Esophagus mucosa (tissue), 1 donor: ENCODE measurements around the gene ITFG1. TPM values are rescaled to one million over a fixed set of nuclear protein-coding genes. Genes with fewer than 3 reads are reported as not detected.
"Not testable (repeated sequence)": the region's sequence is repeated elsewhere in the genome, so short reads cannot be mapped to it uniquely, and the experiment has no call there.

Source experiments
- ATAC-seq: fragments of 200-7000 bp; cut with Tn5 transposase; one replicate; pipeline ENCODE4 v1.9.1; 2020
- total RNA-seq: library from RNA; stranded (reverse); gene quantifications from one replicate; pipeline ENCODE4 v1.2.4, GENCODE V29; 2023
- donor health status: DM: yes; HTN: yes; CAD: no.

The ITFG1 gene
- total RNA-seq, 1 donor from 2014 or later: 23.2 TPM

DNA sequence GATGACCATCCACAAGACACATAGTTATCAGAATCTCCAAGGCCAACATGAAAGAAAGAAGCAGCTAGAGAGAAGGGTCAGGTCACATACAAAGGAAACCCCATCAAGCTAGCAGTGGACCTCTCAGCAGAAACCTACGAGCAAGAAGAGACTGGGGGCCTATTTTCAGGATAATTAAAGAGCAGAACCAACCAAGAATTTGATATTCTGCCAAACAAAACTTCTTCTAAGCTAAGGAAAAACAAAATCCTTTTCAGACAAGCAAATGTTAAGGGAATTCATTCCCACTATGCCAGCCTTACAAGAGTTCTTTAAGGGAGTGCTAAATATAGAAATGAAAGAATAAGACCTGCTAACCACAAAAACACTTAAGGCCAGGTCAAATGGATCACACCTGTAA lies 47.8 kb downstream of the ITFG1 start:
- no peak for ATAC-seq

GRCh38 chr16:47408491-47408890 lies 52.4 kb downstream of the ITFG1 start:
- ATAC-seq: no peak

GRCh38 chr16:47395733-47396498 lies 64.9 kb downstream of the ITFG1 start:
- no peak for ATAC-seq

DNA sequence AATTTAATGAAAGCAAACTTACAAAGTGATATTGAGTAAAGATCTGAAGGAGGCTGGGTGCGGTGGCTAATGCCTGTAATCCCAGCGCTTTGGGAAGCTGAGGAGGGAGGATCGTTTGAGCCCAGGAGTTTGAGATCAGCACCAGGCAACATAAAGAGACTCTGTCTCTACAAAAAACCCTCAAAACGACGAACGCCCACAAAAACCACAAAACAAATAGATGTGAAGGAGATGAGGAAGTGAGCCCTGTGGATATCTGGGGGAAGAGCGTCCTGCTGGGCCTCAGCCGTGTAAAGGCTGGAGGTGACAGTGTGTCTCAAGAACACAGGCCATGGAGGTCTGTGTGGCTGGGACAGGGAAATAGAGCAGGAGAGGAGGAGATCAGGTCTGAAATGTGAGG lies 68.8 kb downstream of the ITFG1 start:
- ATAC-seq: no peak

DNA sequence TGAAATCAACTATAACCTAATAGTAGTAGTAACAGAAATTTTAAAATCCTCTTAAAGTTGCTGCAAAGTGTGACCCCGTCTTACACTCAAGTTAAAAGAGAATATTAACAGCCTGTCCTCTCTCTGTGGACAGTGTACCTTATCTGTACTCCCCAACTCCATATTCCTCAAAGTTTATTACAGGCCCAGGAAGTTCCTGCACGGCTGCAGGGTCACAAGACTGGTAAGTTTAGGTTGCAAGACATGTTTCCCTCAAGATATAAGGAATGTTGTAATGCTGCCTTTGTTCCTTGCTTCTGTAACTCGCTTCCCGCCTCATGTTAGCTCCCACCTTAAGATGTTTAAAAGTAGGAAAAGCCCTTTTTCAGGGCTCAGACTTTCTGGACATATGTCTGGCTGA lies 72.2 kb downstream of the ITFG1 start:
- ATAC-seq: no peak

DNA sequence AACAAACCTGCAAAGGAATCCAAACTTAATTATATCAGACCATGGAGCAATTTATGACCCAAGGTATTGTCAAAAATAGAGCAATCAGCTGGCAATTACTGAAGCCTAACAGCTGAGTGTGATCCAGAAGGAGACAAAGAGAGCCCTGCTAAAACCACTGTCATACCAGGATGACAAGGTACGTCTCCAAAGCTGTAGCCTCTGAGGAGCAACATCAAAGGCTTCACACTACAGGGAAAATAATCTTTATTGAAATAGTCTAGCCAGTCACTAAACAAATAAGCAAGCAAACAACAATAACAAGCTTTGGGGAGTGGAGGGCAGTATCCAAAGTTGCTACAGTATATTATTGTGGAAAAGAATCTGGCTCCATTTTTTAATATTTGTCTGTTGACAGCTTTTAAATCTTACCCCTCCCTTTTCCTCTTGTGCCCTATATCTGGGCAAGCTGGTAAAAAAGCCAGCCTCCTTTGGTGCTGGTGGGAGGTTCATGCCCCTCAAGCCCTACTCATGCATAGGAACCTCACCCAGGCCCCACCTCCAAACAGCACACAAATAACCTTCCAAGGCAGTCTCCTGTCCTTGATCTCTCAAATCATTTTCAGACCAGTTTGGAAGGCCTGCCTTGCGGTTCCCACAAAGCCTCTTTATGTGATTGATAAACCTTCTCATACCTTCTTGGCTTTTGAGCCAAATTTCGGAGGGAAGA lies 73.7 kb downstream of the ITFG1 start:
- ATAC-seq: no peak

- no peak for ATAC-seq
Observed at GRCh38 chr16:47386201-47386718, 74.6 kb downstream of the ITFG1 start.

- ATAC-seq: no peak
Observed at GRCh38 chr16:47382362-47382761, 78.5 kb downstream of the ITFG1 start.

- ATAC-seq: no peak
Observed at GRCh38 chr16:47377154-47377553, 83.7 kb downstream of the ITFG1 start.

- no peak for ATAC-seq
Observed at GRCh38 chr16:47375423-47375822, 85.4 kb downstream of the ITFG1 start.

DNA sequence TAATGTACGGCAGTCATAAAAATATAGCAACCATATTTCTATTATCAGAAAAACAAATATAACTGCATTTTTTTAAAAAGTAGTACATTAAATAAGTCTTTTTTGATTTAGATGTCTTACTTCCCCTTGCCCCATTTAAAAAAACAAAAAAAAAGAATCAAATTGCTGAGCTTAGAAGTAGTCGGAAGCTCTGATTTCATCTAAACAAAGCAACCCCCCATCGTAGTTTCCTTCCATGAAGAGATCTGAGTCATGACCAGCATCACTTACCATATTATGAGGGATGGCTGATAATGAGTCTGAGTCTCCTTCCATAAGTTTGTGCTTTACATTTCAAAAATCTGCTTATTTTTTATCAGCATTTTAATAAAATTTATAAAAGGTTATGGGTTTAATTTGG lies 86.2 kb downstream of the ITFG1 start:
- ATAC-seq: no peak

DNA sequence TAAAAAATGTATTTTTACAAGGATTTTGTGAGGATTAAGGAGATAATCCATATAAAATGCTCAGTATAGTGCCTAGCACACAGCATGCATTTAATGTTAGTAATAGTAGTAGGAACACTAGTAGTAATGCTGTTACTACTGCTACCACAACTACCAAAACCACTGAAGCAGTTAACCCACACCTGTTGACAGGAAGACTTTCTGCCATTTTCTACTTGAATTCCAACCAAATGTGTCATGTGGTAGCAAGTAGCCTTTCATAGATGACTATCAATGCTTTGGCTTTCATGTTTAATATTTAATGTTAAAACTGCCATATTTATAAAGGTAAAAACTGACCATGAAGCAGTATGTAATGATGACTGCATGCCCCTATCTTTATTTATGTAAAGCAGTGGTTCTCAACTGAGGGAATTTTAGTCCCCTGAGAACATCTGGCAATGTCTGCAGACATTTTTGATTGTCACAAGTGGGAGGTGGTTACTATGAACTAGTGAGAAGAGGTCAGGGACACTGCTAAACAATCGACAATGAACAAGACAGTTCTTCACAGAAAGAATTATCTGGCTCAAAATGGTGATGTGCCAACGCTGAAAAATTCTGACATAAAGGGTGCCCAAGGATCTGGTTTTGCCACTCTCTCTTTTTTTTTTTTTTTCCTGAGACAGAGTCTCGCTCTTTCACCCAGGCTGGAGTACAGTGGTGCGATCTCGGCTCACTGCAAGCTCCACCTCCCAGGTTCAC lies 89.4 kb downstream of the ITFG1 start:
- no peak for ATAC-seq

DNA sequence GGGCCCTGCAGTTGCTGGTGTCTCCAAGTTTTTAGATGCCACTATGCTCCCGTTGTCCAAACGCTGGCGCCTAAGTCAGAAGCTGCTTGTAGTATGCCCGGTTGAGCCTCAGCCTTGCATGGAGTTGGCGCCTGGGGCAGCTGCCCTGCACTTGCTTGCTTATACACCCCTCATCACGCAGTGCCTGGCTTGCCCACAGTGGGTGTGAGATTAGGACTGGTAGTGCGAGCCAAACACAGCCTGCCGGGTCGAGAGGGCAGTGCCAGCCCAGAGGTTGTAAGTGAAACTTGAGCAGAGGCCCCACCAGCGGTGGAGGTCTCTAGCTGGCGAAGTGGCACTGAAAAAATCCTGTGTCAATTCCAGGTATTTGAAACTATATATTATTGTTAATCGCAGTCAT lies 90.3 kb downstream of the ITFG1 start:
- ATAC-seq: no peak

GRCh38 chr16:47366228-47366627 lies 94.6 kb downstream of the ITFG1 start:
- no peak for ATAC-seq

GRCh38 chr16:47363761-47364160 lies 97.1 kb downstream of the ITFG1 start:
- no peak for ATAC-seq

GRCh38 chr16:47359478-47359877 lies 101.4 kb downstream of the ITFG1 start:
- ATAC-seq: no peak

GRCh38 chr16:47358816-47359215 lies 102.0 kb downstream of the ITFG1 start:
- ATAC-seq: no peak

DNA sequence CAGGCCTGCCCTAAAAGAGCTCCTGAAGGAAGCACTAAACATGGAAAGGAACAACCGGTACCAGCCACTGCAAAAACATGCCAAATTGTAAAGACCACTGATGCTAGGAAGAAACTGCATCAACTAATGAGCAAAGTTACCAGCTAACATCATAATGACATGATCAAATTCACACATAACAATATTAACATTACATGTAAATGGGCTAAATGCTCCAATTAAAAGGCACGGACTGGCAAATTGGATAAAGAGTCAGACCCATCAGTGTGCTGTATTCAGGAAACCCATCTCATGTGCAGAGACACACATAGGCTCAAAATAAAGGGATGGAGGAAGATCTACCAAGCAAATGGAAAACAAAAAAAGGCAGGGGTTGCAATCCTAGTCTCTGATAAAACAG lies 111.8 kb downstream of the ITFG1 start:
- ATAC-seq: not testable (repeated sequence)

DNA sequence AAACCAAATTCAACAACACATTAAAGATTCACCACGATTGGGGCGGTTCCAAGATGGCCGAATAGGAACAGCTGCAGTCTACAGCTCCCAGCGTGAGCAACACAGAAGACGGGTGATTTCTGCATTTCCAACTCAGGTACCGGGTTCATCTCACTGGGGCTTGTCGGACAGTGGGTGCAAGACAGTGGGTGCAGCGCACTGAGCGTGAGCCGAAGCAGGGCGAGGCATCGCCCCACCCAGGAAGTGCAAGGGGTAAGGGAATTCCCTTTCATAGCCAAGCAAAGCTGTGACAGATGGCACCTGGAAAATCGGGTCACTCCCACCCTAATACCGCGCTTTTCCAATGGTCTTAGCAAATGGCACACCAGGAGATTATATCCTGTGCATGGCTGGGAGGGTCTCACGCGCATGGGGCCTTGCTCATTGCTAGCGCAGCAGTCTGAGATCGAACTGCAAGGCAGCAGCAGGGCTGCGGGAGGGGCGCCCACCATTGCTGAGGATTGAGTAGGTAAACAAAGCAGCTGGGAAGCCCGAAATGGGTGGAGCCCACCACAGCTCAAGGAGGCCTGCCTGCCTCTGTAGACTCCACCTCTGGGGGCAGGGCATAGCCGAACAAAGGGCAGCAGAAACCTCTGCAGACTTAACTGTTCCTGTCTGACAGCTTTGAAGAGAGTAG lies 113.7 kb downstream of the ITFG1 start:
- not testable (repeated sequence) for ATAC-seq

GRCh38 chr16:47342055-47342454 lies 118.8 kb downstream of the ITFG1 start:
- no peak for ATAC-seq

GRCh38 chr16:47330562-47330961 lies 130.3 kb downstream of the ITFG1 start:
- not testable (repeated sequence) for ATAC-seq

DNA sequence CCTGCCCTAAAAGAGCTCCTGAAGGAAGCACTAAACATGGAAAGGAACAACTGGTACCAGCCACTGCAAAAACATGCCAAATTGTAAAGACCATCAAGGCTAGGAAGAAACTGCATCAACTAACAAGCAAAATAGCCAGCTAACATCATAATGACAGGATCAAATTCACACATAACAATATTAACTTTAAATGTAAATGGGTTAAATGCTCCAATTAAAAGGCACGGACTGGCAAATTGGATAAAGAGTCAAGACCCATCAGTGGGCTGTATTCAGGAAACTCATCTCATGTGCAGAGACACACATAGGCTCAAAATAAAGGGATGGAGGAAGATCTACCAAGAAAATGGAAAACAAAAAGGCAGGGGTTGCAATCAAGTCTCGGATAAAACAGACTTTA lies 136.6 kb downstream of the ITFG1 start:
- not testable (repeated sequence) for ATAC-seq

GRCh38 chr16:47323241-47323640 lies 137.6 kb downstream of the ITFG1 start:
- ATAC-seq: no peak
